MM.1S (cell line): ENCODE results near the gene NUBP2.

ENCODE experiments used
- EZH2 ChIP-seq: fragments of 300-600 bp; sonication (generic); optimal IDR thresholded peaks from 2 replicates; pipeline ENCODE3; 2017; ENCODE audit warnings: low read depth, mild to moderate bottlenecking, antibody characterized with exemption, low read length, mixed read lengths
- TF ChIP-seq, protein P1 (sequence below): fragments of 300-600 bp; sonication (generic); IDR thresholded peaks from 2 replicates; pipeline ENCODE4 v1.5.1; 2016; ENCODE audit warnings: antibody characterized with exemption, low read length, mixed read lengths

DNA sequence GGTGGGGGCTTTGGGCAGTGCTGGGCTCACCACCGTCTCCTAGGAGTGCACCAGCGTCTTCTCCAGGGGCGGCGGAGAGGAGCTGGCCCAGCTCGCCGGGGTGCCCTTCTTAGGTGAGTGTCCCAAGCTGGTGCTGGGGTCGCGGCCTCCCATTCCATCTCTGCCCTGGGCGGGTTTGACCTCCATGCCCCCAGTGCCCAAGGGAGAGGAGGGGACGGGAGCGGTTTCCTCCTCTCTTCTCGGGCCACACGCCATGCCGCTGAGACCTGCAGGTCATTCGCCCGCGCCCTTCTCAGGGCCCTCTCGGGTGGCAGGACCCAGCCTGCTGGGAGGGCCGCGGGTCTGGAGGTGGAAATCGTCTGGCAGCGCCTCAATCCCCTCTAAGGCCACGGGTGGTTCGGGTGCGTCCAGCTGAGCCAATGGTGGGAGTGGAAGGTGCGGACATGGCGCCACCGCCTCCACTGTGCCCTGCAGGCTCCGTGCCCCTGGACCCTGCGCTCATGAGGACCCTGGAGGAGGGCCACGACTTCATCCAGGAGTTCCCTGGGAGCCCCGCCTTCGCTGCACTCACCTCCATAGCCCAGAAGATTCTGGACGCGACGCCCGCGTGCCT is 5.4 kb downstream of the NUBP2 start:
- TF ChIP-seq, protein P1, sequence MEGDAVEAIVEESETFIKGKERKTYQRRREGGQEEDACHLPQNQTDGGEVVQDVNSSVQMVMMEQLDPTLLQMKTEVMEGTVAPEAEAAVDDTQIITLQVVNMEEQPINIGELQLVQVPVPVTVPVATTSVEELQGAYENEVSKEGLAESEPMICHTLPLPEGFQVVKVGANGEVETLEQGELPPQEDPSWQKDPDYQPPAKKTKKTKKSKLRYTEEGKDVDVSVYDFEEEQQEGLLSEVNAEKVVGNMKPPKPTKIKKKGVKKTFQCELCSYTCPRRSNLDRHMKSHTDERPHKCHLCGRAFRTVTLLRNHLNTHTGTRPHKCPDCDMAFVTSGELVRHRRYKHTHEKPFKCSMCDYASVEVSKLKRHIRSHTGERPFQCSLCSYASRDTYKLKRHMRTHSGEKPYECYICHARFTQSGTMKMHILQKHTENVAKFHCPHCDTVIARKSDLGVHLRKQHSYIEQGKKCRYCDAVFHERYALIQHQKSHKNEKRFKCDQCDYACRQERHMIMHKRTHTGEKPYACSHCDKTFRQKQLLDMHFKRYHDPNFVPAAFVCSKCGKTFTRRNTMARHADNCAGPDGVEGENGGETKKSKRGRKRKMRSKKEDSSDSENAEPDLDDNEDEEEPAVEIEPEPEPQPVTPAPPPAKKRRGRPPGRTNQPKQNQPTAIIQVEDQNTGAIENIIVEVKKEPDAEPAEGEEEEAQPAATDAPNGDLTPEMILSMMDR: no peak
- no peak for TF ChIP-seq EZH2
